Activated T-cell treated with anti-CD3 and anti-CD28 coated beads for 48 hours (primary cell): ENCODE results near the gene YBX2.

Source experiments
- DNase-seq: peaks from one replicate; pipeline ENCODE4 v3.0.0-alpha.2; 2020; ENCODE audit warnings: low read depth

YBX2 gene

GRCh38 chr17:7322520-7323194, 28.2 kb upstream of the YBX2 start:
- DNase-seq = no peak

- no peak for DNase-seq
These were observed 27.0 kb upstream of the YBX2 start for GRCh38 chr17:7321466-7321865.

- no peak for DNase-seq
These were observed 23.9 kb upstream of the YBX2 start for GRCh38 chr17:7318121-7318860.

- DNase-seq = no peak
These were observed 22.8 kb upstream of the YBX2 start for GRCh38 chr17:7317161-7317803.

- no peak for DNase-seq
These were observed 21.3 kb upstream of the YBX2 start for GRCh38 chr17:7315570-7316235.

GRCh38 chr17:7314719-7315569, 20.5 kb upstream of the YBX2 start, which contains the start of gene GPS2:
Gene GPS2, minus strand, starts transcription at chr17:7315360. Its CDS starts 308 bp downstream, at chr17:7315052.
- peak; percentile 93 for DNase-seq

- no peak for DNase-seq
These were observed 19.7 kb upstream of the YBX2 start for GRCh38 chr17:7313890-7314718.

GRCh38 chr17:7313088-7313889, 18.9 kb upstream of the YBX2 start:
- no peak for DNase-seq

- no peak for DNase-seq
These were observed 18.1 kb upstream of the YBX2 start for GRCh38 chr17:7312432-7313087.

- DNase-seq = no peak
These were observed 16.8 kb upstream of the YBX2 start for GRCh38 chr17:7311110-7311705.

- DNase-seq = no peak
These were observed 15.2 kb upstream of the YBX2 start for GRCh38 chr17:7309628-7310027.

GRCh38 chr17:7308625-7309433, 14.4 kb upstream of the YBX2 start:
- peak; percentile 69 for DNase-seq

- DNase-seq = peak; percentile 41
These were observed 13.5 kb upstream of the YBX2 start for GRCh38 chr17:7307686-7308624.

GRCh38 chr17:7306911-7307685, 12.7 kb upstream of the YBX2 start, which contains the start of gene EIF5A:
Gene EIF5A, plus strand, starts transcription at chr17:7307628. Its CDS starts 2,008 bp downstream, at chr17:7309636.
- DNase-seq = peak; percentile 100

- no peak for DNase-seq
These were observed 9.7 kb upstream of the YBX2 start for GRCh38 chr17:7304179-7304578.
